ENCODE data around the gene HIC1. TPM values are rescaled to one million over a fixed set of nuclear protein-coding genes. Genes with fewer than 3 reads are reported as not detected.

HIC1 gene
- total RNA-seq, 1 experiment from 2014 or later: 0.84 TPM

DNA sequence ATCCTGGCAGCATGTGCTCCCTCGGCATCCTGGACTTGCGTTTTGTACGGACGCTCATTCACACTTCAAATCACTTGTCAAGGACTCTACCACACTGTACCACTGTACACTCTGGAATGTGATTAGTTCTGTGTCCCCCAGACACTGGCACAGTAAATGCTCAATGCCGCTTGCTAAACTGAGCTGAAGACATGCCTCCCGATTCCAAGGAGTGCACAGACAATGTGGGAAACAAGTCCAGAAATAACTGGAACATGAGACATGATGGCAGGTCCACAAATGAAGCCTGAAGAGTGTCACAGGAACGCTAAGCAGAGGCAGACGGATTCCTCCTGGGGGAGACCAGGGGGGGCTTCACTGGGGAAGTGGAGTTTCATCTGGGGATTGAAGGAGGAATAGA is 22.1 kb downstream of the HIC1 start:
- peaks cover 9% of the 10 kb centered on the region for H3K36me3 ChIP-seq (ENCODE audit: insufficient read depth, low read length, poor library complexity, severe bottlenecking)
- H3K4me3 ChIP-seq (ENCODE audit: low read depth, low read length, poor library complexity, severe bottlenecking): no peak overlapping the region
- ChIA-PET CTCF (no interaction called here), POLR2A (ENCODE audit: low non-redundant PET) (no interaction called here)
- H3K27me3 ChIP-seq (replicated peaks; ENCODE audit: insufficient read depth, low read depth, low read length, poor library complexity): no peaks in the 10 kb centered on the region
- no peak overlapping the region for H3K27ac ChIP-seq (ENCODE audit: low read depth, low read length, poor library complexity, severe bottlenecking)
- no TSS peak for BruUV-seq (replicated peaks)
- DNase-seq (ENCODE audit: low spot score): no peak
- no peaks in the 10 kb centered on the region for H3K4me1 ChIP-seq (ENCODE audit: insufficient read depth, low read length, poor library complexity, severe bottlenecking)
- intact Hi-C loops (cut with micrococcal nuclease; ENCODE audit: unreplicated experiment): no loop called here
- no peaks in the 10 kb centered on the region for H3K9me3 ChIP-seq (ENCODE audit: low read depth, low read length, poor library complexity, severe bottlenecking)
- no peak for TF ChIP-seq EZH2 (IDR thresholded peaks at IDR 0.05; ENCODE audit: borderline replicate concordance, low read depth, low read length, poor library complexity, severe bottlenecking)
- TF ChIP-seq, protein P1, sequence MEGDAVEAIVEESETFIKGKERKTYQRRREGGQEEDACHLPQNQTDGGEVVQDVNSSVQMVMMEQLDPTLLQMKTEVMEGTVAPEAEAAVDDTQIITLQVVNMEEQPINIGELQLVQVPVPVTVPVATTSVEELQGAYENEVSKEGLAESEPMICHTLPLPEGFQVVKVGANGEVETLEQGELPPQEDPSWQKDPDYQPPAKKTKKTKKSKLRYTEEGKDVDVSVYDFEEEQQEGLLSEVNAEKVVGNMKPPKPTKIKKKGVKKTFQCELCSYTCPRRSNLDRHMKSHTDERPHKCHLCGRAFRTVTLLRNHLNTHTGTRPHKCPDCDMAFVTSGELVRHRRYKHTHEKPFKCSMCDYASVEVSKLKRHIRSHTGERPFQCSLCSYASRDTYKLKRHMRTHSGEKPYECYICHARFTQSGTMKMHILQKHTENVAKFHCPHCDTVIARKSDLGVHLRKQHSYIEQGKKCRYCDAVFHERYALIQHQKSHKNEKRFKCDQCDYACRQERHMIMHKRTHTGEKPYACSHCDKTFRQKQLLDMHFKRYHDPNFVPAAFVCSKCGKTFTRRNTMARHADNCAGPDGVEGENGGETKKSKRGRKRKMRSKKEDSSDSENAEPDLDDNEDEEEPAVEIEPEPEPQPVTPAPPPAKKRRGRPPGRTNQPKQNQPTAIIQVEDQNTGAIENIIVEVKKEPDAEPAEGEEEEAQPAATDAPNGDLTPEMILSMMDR (conservative IDR thresholded peaks at IDR 0.05; ENCODE audit: low read depth, low read length): no peak

GRCh38 chr17:2081564-2081963 is 26.7 kb downstream of the HIC1 start:
- no peak for TF ChIP-seq EZH2 (IDR thresholded peaks at IDR 0.05; ENCODE audit: borderline replicate concordance, low read depth, low read length, poor library complexity, severe bottlenecking)
- TF ChIP-seq, protein P1 (conservative IDR thresholded peaks at IDR 0.05; ENCODE audit: low read depth, low read length): no peak
- POLR2A ChIA-PET (ENCODE audit: low non-redundant PET): no interaction called here
- CTCF ChIA-PET: no interaction called here
- no peak for DNase-seq (ENCODE audit: low spot score)
- no peak overlapping the region for H3K4me3 ChIP-seq (ENCODE audit: low read depth, low read length, poor library complexity, severe bottlenecking)
- peaks cover 4% of the 10 kb centered on the region for H3K36me3 ChIP-seq (ENCODE audit: insufficient read depth, low read length, poor library complexity, severe bottlenecking)
- intact Hi-C loops (cut with micrococcal nuclease; ENCODE audit: unreplicated experiment): no loop called here
- H3K4me1 ChIP-seq (ENCODE audit: insufficient read depth, low read length, poor library complexity, severe bottlenecking): no peaks in the 10 kb centered on the region
- no peak overlapping the region for H3K27ac ChIP-seq (ENCODE audit: low read depth, low read length, poor library complexity, severe bottlenecking)
- H3K9me3 ChIP-seq (ENCODE audit: low read depth, low read length, poor library complexity, severe bottlenecking): no peaks in the 10 kb centered on the region
- no peaks in the 10 kb centered on the region for H3K27me3 ChIP-seq (replicated peaks; ENCODE audit: insufficient read depth, low read depth, low read length, poor library complexity)
- BruUV-seq (replicated peaks): no TSS peak

- intact Hi-C loops (cut with micrococcal nuclease; ENCODE audit: unreplicated experiment): no loop called here
- ChIA-PET CTCF (no interaction called here), POLR2A (ENCODE audit: low non-redundant PET) (no interaction called here)
- no TSS peak for BruUV-seq (replicated peaks)
- H3K36me3 ChIP-seq (ENCODE audit: insufficient read depth, low read length, poor library complexity, severe bottlenecking): peaks cover 4% of the 10 kb centered on the region
- no peaks in the 10 kb centered on the region for H3K27me3 ChIP-seq (replicated peaks; ENCODE audit: insufficient read depth, low read depth, low read length, poor library complexity)
- no peaks in the 10 kb centered on the region for H3K4me1 ChIP-seq (ENCODE audit: insufficient read depth, low read length, poor library complexity, severe bottlenecking)
- no peak overlapping the region for H3K27ac ChIP-seq (ENCODE audit: low read depth, low read length, poor library complexity, severe bottlenecking)
- TF ChIP-seq EZH2 (IDR thresholded peaks at IDR 0.05; ENCODE audit: borderline replicate concordance, low read depth, low read length, poor library complexity, severe bottlenecking): no peak
- TF ChIP-seq, protein P1 (conservative IDR thresholded peaks at IDR 0.05; ENCODE audit: low read depth, low read length): no peak
- H3K4me3 ChIP-seq (ENCODE audit: low read depth, low read length, poor library complexity, severe bottlenecking): no peak overlapping the region
- DNase-seq (ENCODE audit: low spot score): no peak
- no peaks in the 10 kb centered on the region for H3K9me3 ChIP-seq (ENCODE audit: low read depth, low read length, poor library complexity, severe bottlenecking)
Measured at GRCh38 chr17:2082003-2082781, 27.3 kb downstream of the HIC1 start.
